MM.1S (cell line): Measurements from ENCODE around the gene SPACA6.

Source experiments
- DNase-seq: peaks from one replicate; pipeline ENCODE4 v3.0.0-alpha.2; 2015
- H2AFZ ChIP-seq: fragments of 300-600 bp; sonication (generic); 2 replicates; pipeline ENCODE4 v1.6.0; 2016; ENCODE audit warnings: antibody characterized with exemption, low read length
- H3F3A ChIP-seq: fragments of 300-600 bp; sonication (generic); 2 replicates; pipeline ENCODE4 v1.6.1; 2016; ENCODE audit warnings: mild to moderate bottlenecking, antibody characterized with exemption, low read length, moderate library complexity, mixed read lengths; ENCODE audit not compliant: insufficient read depth
- H3K27ac ChIP-seq: fragments of 300-600 bp; sonication (generic); 2 replicates; pipeline ENCODE4 v1.5.1; 2016; ENCODE audit warnings: mild to moderate bottlenecking, low read length
- H3K27me3 ChIP-seq: fragments of 300-600 bp; sonication (generic); replicated peaks from 2 replicates; pipeline ENCODE4 v1.6.0; 2016; ENCODE audit warnings: low read length; ENCODE audit not compliant: insufficient read depth
- H3K36me3 ChIP-seq: fragments of 300-600 bp; sonication (generic); replicated peaks from 2 replicates; pipeline ENCODE4 v1.6.1; 2016; ENCODE audit warnings: mild to moderate bottlenecking, low read length, mixed read lengths; ENCODE audit not compliant: insufficient read depth
- H3K4me1 ChIP-seq: fragments of 300-600 bp; sonication (generic); 2 replicates; pipeline ENCODE4 v1.6.1; 2016; ENCODE audit warnings: low read length, mixed read lengths
- H3K4me2 ChIP-seq: fragments of 300-600 bp; sonication (generic); 2 replicates; pipeline ENCODE4 v1.6.0; 2016; ENCODE audit warnings: low read depth, low read length
- H3K4me3 ChIP-seq: fragments of 300-600 bp; sonication (generic); 2 replicates; pipeline ENCODE4 v1.5.1; 2016; ENCODE audit warnings: low read length, mixed read lengths
- H3K79me2 ChIP-seq: fragments of 300-600 bp; sonication (generic); 2 replicates; pipeline ENCODE4 v1.6.1; 2016; ENCODE audit warnings: mixed run types, low read length, mixed read lengths
- H3K9ac ChIP-seq: fragments of 300-600 bp; sonication (generic); 2 replicates; pipeline ENCODE4 v1.6.1; 2016; ENCODE audit warnings: low read length, mixed read lengths
- H3K9me2 ChIP-seq: fragments of 300-600 bp; sonication (generic); replicated peaks from 2 replicates; pipeline ENCODE4 v1.6.1; 2016; ENCODE audit warnings: mild to moderate bottlenecking, low read length, mixed read lengths; ENCODE audit not compliant: insufficient read depth
- H3K9me3 ChIP-seq: fragments of 300-600 bp; sonication (generic); replicated peaks from 2 replicates; pipeline ENCODE4 v1.6.1; 2016; ENCODE audit warnings: mild to moderate bottlenecking, low read length, mixed read lengths; ENCODE audit not compliant: insufficient read depth
- H4K20me1 ChIP-seq: fragments of 300-600 bp; sonication (generic); 2 replicates; pipeline ENCODE4 v1.6.1; 2016; ENCODE audit warnings: mild to moderate bottlenecking, low read length, moderate library complexity, mixed read lengths; ENCODE audit not compliant: insufficient read depth
- EZH2 ChIP-seq: fragments of 300-600 bp; sonication (generic); optimal IDR thresholded peaks from 2 replicates; pipeline ENCODE3; 2017; ENCODE audit warnings: low read depth, mild to moderate bottlenecking, antibody characterized with exemption, low read length, mixed read lengths
- EZH2phosphoT487 ChIP-seq: fragments of 300-600 bp; sonication (generic); IDR thresholded peaks from 2 replicates; pipeline ENCODE4 v1.6.1; 2018; ENCODE audit warnings: antibody characterized with exemption, low read length
- TF ChIP-seq, protein P1 (sequence below): fragments of 300-600 bp; sonication (generic); IDR thresholded peaks from 2 replicates; pipeline ENCODE4 v1.5.1; 2016; ENCODE audit warnings: antibody characterized with exemption, low read length, mixed read lengths

SPACA6 gene

DNA sequence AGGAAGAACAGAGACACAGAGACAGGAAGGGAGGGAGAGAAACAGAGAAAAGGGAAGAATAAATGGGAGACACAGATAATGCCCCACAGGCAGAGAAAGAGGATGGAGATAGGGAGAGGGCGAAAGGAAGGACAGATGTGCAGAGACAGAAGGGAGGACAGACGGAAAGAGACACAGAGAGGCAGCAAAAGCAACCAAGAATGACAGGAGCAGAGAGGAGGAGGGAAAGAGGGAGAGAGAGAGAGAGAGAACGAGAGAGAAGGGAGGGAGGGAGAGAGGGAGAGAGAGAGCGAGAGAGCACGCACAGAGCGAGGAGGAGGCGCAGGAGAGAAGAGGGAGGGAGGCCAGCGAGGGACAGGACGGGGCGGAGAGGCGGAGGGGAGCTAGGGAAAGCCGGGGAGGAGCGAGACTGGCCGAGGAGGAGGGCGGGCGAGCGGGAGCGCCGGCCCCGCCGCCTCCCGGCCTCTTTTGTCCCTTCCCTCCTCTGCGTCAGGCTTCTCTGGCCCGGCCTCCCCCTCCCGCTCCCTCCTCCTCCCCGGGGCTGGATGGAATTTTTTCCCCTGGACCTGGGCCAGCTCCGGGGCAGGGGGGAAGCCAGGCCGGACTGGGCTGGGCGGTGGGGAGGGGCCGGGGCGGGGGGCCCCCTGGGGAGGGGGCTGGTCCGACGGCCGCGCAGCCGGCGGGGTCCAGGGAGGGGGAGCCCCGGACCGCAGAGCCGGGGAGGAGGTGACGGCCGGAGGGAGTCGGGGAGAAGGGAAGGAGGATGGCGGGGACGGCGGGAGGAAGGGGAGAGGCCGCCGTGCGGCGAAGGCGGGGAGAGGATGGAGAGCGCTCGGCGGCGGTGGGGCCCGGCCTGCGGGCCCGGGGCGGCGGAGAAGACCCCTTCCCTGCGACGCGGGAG is 4.2 kb upstream of the SPACA6 start:
- no peak overlapping the region for H3K4me2 ChIP-seq
- H3K4me3 ChIP-seq = no peak overlapping the region
- no peak overlapping the region for H3K9ac ChIP-seq
- no peak for DNase-seq
- no peak overlapping the region for H2AFZ ChIP-seq
- no peak overlapping the region for H3K27ac ChIP-seq
- H3K9me3 ChIP-seq = no peaks in the 10 kb centered on the region
- H3K36me3 ChIP-seq = no peaks in the 10 kb centered on the region
- TF ChIP-seq EZH2 = no peak
- no peaks in the 10 kb centered on the region for H3K79me2 ChIP-seq
- no peaks in the 10 kb centered on the region for H3K9me2 ChIP-seq
- H3F3A ChIP-seq = no peaks in the 10 kb centered on the region
- H4K20me1 ChIP-seq = no peaks in the 10 kb centered on the region
- H3K27me3 ChIP-seq = no peaks in the 10 kb centered on the region
- H3K4me1 ChIP-seq = no peaks in the 10 kb centered on the region

GRCh38 chr19:51689751-51690453 is 3.2 kb upstream of the SPACA6 start:
- H3K79me2 ChIP-seq = no peaks in the 10 kb centered on the region
- TF ChIP-seq EZH2phosphoT487 = no peak
- no peak for TF ChIP-seq EZH2
- H4K20me1 ChIP-seq = no peaks in the 10 kb centered on the region
- H3K36me3 ChIP-seq = no peaks in the 10 kb centered on the region
- no peak overlapping the region for H3K27ac ChIP-seq
- no peaks in the 10 kb centered on the region for H3F3A ChIP-seq
- no peaks in the 10 kb centered on the region for H3K4me1 ChIP-seq
- H3K9ac ChIP-seq = no peak overlapping the region
- H2AFZ ChIP-seq = no peak overlapping the region
- no peak overlapping the region for H3K4me3 ChIP-seq
- H3K9me2 ChIP-seq = no peaks in the 10 kb centered on the region
- no peak for DNase-seq
- H3K4me2 ChIP-seq = no peak overlapping the region
- no peaks in the 10 kb centered on the region for H3K27me3 ChIP-seq
- no peaks in the 10 kb centered on the region for H3K9me3 ChIP-seq

GRCh38 chr19:51690454-51691073 is 2.6 kb upstream of the SPACA6 start:
- H3K79me2 ChIP-seq = no peaks in the 10 kb centered on the region
- H3K9me2 ChIP-seq = no peaks in the 10 kb centered on the region

DNA sequence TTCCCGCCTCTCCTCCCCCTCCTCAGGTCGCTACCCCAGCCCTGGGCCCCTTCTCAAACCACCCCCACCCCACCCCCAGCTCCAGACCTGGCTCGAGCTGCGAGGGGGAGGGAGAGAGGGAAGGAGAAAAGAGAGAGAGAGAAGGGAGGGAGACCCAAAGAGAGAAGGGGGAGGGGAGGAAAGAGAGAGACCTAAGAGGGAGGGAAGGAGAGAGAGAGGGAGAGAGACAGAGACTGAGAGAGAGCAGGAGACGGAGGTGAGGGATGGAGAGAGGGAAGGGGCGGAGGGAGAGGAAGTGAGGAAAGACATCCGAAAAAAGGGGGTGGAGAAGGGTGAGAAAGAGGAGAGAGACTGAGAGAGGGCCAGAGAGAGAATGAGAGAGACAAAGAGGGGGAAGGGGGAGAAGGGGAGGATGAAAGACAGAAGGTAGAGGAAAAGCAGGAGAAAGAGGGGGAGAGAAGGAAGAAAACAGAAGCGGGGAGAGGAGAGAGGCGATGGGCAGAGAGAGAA is 2.0 kb upstream of the SPACA6 start:
- H3K36me3 ChIP-seq = no peaks in the 10 kb centered on the region
- no peak overlapping the region for H2AFZ ChIP-seq
- TF ChIP-seq EZH2 = no peak
- TF ChIP-seq EZH2phosphoT487 = no peak
- no peak overlapping the region for H3K27ac ChIP-seq
- H3K27me3 ChIP-seq = no peaks in the 10 kb centered on the region
- no peak overlapping the region for H3K4me3 ChIP-seq
- H3K4me2 ChIP-seq = no peak overlapping the region
- no peaks in the 10 kb centered on the region for H3F3A ChIP-seq
- no peaks in the 10 kb centered on the region for H3K9me2 ChIP-seq
- DNase-seq = no peak
- no peak overlapping the region for H3K9ac ChIP-seq
- no peaks in the 10 kb centered on the region for H4K20me1 ChIP-seq
- H3K79me2 ChIP-seq = no peaks in the 10 kb centered on the region
- no peaks in the 10 kb centered on the region for H3K4me1 ChIP-seq
- H3K9me3 ChIP-seq = no peaks in the 10 kb centered on the region

More at GRCh38 chr19:51690454-51691073, 2.6 kb upstream of the SPACA6 start:
- TF ChIP-seq, protein P1, sequence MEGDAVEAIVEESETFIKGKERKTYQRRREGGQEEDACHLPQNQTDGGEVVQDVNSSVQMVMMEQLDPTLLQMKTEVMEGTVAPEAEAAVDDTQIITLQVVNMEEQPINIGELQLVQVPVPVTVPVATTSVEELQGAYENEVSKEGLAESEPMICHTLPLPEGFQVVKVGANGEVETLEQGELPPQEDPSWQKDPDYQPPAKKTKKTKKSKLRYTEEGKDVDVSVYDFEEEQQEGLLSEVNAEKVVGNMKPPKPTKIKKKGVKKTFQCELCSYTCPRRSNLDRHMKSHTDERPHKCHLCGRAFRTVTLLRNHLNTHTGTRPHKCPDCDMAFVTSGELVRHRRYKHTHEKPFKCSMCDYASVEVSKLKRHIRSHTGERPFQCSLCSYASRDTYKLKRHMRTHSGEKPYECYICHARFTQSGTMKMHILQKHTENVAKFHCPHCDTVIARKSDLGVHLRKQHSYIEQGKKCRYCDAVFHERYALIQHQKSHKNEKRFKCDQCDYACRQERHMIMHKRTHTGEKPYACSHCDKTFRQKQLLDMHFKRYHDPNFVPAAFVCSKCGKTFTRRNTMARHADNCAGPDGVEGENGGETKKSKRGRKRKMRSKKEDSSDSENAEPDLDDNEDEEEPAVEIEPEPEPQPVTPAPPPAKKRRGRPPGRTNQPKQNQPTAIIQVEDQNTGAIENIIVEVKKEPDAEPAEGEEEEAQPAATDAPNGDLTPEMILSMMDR = no peak
- no peak for TF ChIP-seq EZH2
- TF ChIP-seq EZH2phosphoT487 = no peak
- Histone ChIP-seq H3K9ac (no peak overlapping the region), H3K4me1 (no peaks in the 10 kb centered on the region), H3K27me3 (no peaks in the 10 kb centered on the region), H3K36me3 (no peaks in the 10 kb centered on the region), H3K4me2 (no peak overlapping the region), H3K9me3 (no peaks in the 10 kb centered on the region), H4K20me1 (no peaks in the 10 kb centered on the region), H3K4me3 (no peak overlapping the region), H3F3A (no peaks in the 10 kb centered on the region), H2AFZ (no peak overlapping the region), H3K27ac (no peak overlapping the region)
- DNase-seq = no peak
